SK-N-SH (cell line): ENCODE data around the gene ZC3H4. TPM values are rescaled to one million over a fixed set of nuclear protein-coding genes. Genes with fewer than 3 reads are reported as not detected.
A peak's percentile ranks its signal among the peaks of the same experiment; 100 is the strongest.

Source experiments
- CTCF ChIA-PET: fragments of 300-600, 350-600 bp; formaldehyde crosslinking; extraction: SDS; loops from one replicate; lab custom pipeline; 2021; lab: Yijun Ruan, JAX
- POLR2A ChIA-PET: fragments of 350-600 bp; sonication (Branson Sonifier 250); formaldehyde crosslinking; extraction: SDS; loops from one replicate; lab custom pipeline; 2020; ENCODE audit warnings: antibody characterized with exemption, inconsistent platforms; lab: Yijun Ruan, JAX
- DNase-seq: peaks from one replicate; pipeline ENCODE4 v3.0.0; 2012
- H2AFZ ChIP-seq: fragments of 200-600 bp; sonication (generic); 2 replicates; pipeline ENCODE4 v1.8.1; 2016; ENCODE audit warnings: antibody characterized with exemption, mild to moderate bottlenecking, low read depth
- H3F3A ChIP-seq: fragments of 200-600 bp; sonication (generic); replicated peaks from 2 replicates; pipeline ENCODE3; 2016; ENCODE audit warnings: antibody characterized with exemption, mild to moderate bottlenecking; ENCODE audit not compliant: insufficient read depth
- H3K27ac ChIP-seq, 2 experiments: fragments of 200-500 bp in 1 of 2; fragments of 200-600 bp in 1 of 2; sonication (Bioruptor generic) in 1 of 2; sonication (generic), shearing (Covaris generic) in 1 of 2; 2 replicates each; pipeline versions ENCODE4 v1.5.1 to v1.6.1; 2014 to 2016; ENCODE audit warnings: low read depth in 2 of 2, inconsistent platforms in 1 of 2, low read length in 1 of 2, mild to moderate bottlenecking in 1 of 2, mixed read lengths in 1 of 2
- H3K27me3 ChIP-seq: fragments of 200-600 bp; sonication (generic), shearing (Covaris generic); 2 replicates; pipeline ENCODE4 v1.6.1; 2016; ENCODE audit warnings: mixed run types; ENCODE audit not compliant: insufficient read depth
- H3K36me3 ChIP-seq, 2 experiments: fragments of 200-500 bp in 1 of 2; fragments of 200-600 bp in 1 of 2; sonication (Bioruptor generic) in 1 of 2; sonication (generic) in 1 of 2; replicated peaks in 1 of 2; 2 replicates each; pipeline versions ENCODE3 to v1.5.1; 2014 to 2016; ENCODE audit warnings: low read length in 1 of 2, mild to moderate bottlenecking in 1 of 2; ENCODE audit not compliant: insufficient read depth in 2 of 2, control insufficient read depth in 1 of 2
- H3K4me1 ChIP-seq, 2 experiments: fragments of 200-500 bp in 1 of 2; fragments of 200-600 bp in 1 of 2; sonication (Bioruptor generic) in 1 of 2; sonication (generic), shearing (Covaris generic) in 1 of 2; 2 replicates each; pipeline versions ENCODE4 v1.5.1 to v1.6.1; 2014 to 2016; ENCODE audit warnings: low read depth in 1 of 2, low read length in 1 of 2, mixed run types in 1 of 2; ENCODE audit not compliant: insufficient read depth in 2 of 2, control insufficient read depth in 1 of 2
- H3K4me2 ChIP-seq: fragments of 200-600 bp; sonication (generic), shearing (Covaris generic); 2 replicates; pipeline ENCODE4 v1.6.1; 2017; ENCODE audit warnings: mixed run types
- H3K4me3 ChIP-seq, 2 experiments: fragments of 200-500 bp in 1 of 2; fragments of 200-600 bp in 1 of 2; sonication (Bioruptor generic) in 1 of 2; sonication (generic), shearing (Covaris generic) in 1 of 2; 2 replicates each; pipeline versions ENCODE4 v1.5.1 to v1.8.1; 2014 to 2016; ENCODE audit warnings: low read depth in 2 of 2, inconsistent platforms in 1 of 2, low read length in 1 of 2, mild to moderate bottlenecking in 1 of 2, mixed read lengths in 1 of 2, moderate library complexity in 1 of 2
- H3K79me2 ChIP-seq: fragments of 200-600 bp; sonication (generic); 2 replicates; pipeline ENCODE4 v1.8.1; 2017; ENCODE audit warnings: mild to moderate bottlenecking; ENCODE audit not compliant: insufficient read depth
- H3K9ac ChIP-seq: fragments of 200-600 bp; sonication (generic); 2 replicates; pipeline ENCODE4 v1.6.1; 2017; ENCODE audit warnings: mixed run types
- H3K9me2 ChIP-seq: fragments of 200-600 bp; sonication (generic); 2 replicates; pipeline ENCODE4 v1.6.1; 2017; ENCODE audit warnings: mixed run types
- H3K9me3 ChIP-seq: fragments of 200-600 bp; sonication (generic); 2 replicates; pipeline ENCODE4 v1.6.1; 2017; ENCODE audit warnings: mixed run types, mild to moderate bottlenecking, moderate library complexity
- H4K20me1 ChIP-seq: fragments of 200-600 bp; sonication (generic); 2 replicates; pipeline ENCODE4 v1.6.1; 2017; ENCODE audit warnings: mild to moderate bottlenecking, mixed run types; ENCODE audit not compliant: insufficient read depth
- CHD2 ChIP-seq: fragments of 150-350 bp; IDR thresholded peaks from 2 replicates; pipeline ENCODE4 v1.6.1; 2018; ENCODE audit warnings: low read length; ENCODE audit not compliant: partially characterized antibody
- ELF1 ChIP-seq: IDR thresholded peaks from 2 replicates; pipeline ENCODE4 v1.4.0; 2012
- EP300 ChIP-seq, 2 experiments: IDR thresholded peaks; 2 replicates each; pipeline versions ENCODE4 v1.4.0 to v1.6.1; 2012; ENCODE audit warnings: borderline replicate concordance in 1 of 2, low read depth in 1 of 2, low read length in 1 of 2
- FOXJ3 ChIP-seq: sonication (generic); formaldehyde crosslinking; IDR thresholded peaks from 2 replicates; pipeline ENCODE4 v1.5.1; 2020; ENCODE audit warnings: mild to moderate bottlenecking, missing genetic modification reagents
- FOXM1 ChIP-seq: IDR thresholded peaks from 2 replicates; pipeline ENCODE4 v1.4.0; 2012; ENCODE audit warnings: low read depth, mild to moderate bottlenecking
- JUND ChIP-seq: IDR thresholded peaks from 2 replicates; pipeline ENCODE4 v1.4.0; 2012
- MXI1 ChIP-seq: IDR thresholded peaks from 2 replicates; pipeline ENCODE4 v1.6.1; 2012; ENCODE audit warnings: mild to moderate bottlenecking, low read depth, low read length, improper control_type of control experiment
- NRF1 ChIP-seq: IDR thresholded peaks from 2 replicates; pipeline ENCODE4 v1.6.1; 2012; ENCODE audit warnings: low read depth, mild to moderate bottlenecking, low read length
- RAD21 ChIP-seq: IDR thresholded peaks from 2 replicates; pipeline ENCODE4 v1.6.1; 2012; ENCODE audit warnings: mild to moderate bottlenecking, low read length
- SMC3 ChIP-seq: IDR thresholded peaks from 2 replicates; pipeline ENCODE4 v1.6.1; 2012; ENCODE audit warnings: low read depth, low read length, improper control_type of control experiment
- TCF12 ChIP-seq: IDR thresholded peaks from 2 replicates; pipeline ENCODE4 v1.4.0; 2012
- WGBS: methylation state at CpG from one replicate; pipeline ENCODE4 v1.1.6; 2017; ENCODE audit warnings: low lambda C conversion rate; 5-methylcytosine and 5-hydroxymethylcytosine counted together
- polyA plus RNA-seq, 3 experiments: library from polyadenylated mRNA; depleted of rRNA; stranded (reverse); fragments of >200 nt; gene quantifications; 2 replicates each; pipeline ENCODE4 v1.2.3, GENCODE V29; 2012
- TF ChIP-seq, protein P1 (sequence below): fragments of 150-350 bp; IDR thresholded peaks from 2 replicates; pipeline ENCODE4 v1.6.1; 2016; ENCODE audit warnings: mild to moderate bottlenecking, low read depth, low read length
- TF ChIP-seq, protein P2 (sequence below): IDR thresholded peaks from 2 replicates; pipeline ENCODE4 v1.6.1; 2012; ENCODE audit warnings: mild to moderate bottlenecking, low read depth, low read length, moderate library complexity
- TF ChIP-seq, protein P3 (sequence below): IDR thresholded peaks from 2 replicates; pipeline ENCODE4 v1.4.0; 2012; ENCODE audit warnings: low read depth, borderline replicate concordance
- TF ChIP-seq, protein P4 (sequence below): fragments of 150-350 bp; IDR thresholded peaks from 2 replicates; pipeline ENCODE4 v1.6.1; 2017; ENCODE audit warnings: antibody characterized with exemption, low read length, low read depth, borderline replicate concordance
- TF ChIP-seq, protein P5 (sequence below): IDR thresholded peaks from 2 replicates; pipeline ENCODE4 v1.4.0; 2012; ENCODE audit warnings: low read depth

ZC3H4 gene
- polyA plus RNA-seq, 1 of the 3 experiments (the other 2 are of a cell fraction): 7.6 TPM

DNA sequence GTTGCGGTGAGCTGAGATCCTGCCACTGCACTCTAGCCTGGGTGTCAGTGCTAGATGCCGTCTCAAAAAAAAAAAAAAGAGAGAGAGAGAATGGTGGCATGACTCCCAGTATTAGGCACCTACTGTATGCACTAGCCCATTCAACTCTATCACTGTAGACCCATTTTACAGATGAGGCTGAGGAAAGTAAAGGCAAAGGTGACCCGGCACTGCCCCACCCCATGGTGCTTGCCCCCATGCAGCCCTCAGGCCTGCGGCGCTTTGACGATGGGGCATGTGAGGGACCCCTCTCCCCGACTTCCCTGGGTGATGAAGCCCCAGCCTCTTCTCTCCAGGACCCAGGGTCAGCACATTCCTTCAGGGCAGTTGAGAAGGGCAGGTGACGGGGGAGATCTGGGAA is 86.7 kb downstream of the ZC3H4 start:
- CTCF ChIA-PET: interaction anchor here (1.8 to 10.5 kb wide), 2 partner anchors 7 to 14 kb away, joined by 13 to 98 read pairs; no protein-coding TSS in a partner anchor
- H3K4me1 ChIP-seq: peaks cover 3 to 8% of the 10 kb centered on the region in 2 experiments; a peak in 2 of 4 replicates

DNA sequence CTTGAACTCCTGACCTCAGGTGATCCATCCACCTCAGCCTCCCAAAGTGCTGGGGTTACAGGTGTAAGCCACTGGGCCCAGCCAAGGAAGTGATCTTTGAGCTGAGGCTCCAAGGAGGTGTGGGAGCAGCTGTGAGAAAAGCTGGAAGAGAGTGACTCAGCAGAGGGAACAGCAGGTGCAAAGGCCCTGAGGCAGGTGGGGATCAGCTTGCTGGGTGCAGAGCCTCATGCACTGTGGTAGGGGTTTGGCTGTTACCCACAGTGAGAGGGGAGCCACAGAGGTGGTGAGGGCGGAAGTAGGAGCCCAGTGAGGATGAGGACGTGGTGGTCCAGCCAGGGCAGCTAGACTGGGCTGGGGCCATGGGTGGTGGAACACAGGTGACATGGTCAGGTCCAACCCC is 87.4 kb downstream of the ZC3H4 start:
- Histone ChIP-seq H3K79me2 (no peaks in the 10 kb centered on the region), H3K9me3 (no peaks in the 10 kb centered on the region), H3K4me2 (no peak overlapping the region), H3K36me3 (no peaks in the 10 kb centered on the region), H3F3A (peaks cover 11% of the 10 kb centered on the region), H3K9me2 (no peaks in the 10 kb centered on the region), H3K4me3 (no peak overlapping the region), H2AFZ (no peak overlapping the region), H4K20me1 (peaks cover 5% of the 10 kb centered on the region; the same call in 1 of the 2 replicates), H3K9ac (no peak overlapping the region), H3K27me3 (peaks cover 42% of the 10 kb centered on the region), H3K27ac (no peak overlapping the region), H3K4me1 (peaks cover 3 to 13% of the 10 kb centered on the region in 2 experiments; a peak in 2 of 4 replicates)
- no peak for DNase-seq
- POLR2A ChIA-PET: no interaction called here
- 54% methylated on average over 2 of the region's 2 CpGs for WGBS
- CTCF ChIA-PET: interaction anchor here (1.5 to 10.5 kb wide), 3 partner anchors 8 to 218 kb away, joined by 5 to 98 read pairs (median 13); no protein-coding TSS in a partner anchor
- TF ChIP-seq FOXM1 (no peak), FOXJ3 (no peak), NRF1 (no peak), MXI1 (no peak)
- TF ChIP-seq, protein P1, sequence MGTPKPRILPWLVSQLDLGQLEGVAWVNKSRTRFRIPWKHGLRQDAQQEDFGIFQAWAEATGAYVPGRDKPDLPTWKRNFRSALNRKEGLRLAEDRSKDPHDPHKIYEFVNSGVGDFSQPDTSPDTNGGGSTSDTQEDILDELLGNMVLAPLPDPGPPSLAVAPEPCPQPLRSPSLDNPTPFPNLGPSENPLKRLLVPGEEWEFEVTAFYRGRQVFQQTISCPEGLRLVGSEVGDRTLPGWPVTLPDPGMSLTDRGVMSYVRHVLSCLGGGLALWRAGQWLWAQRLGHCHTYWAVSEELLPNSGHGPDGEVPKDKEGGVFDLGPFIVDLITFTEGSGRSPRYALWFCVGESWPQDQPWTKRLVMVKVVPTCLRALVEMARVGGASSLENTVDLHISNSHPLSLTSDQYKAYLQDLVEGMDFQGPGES: no peak
- TF ChIP-seq, protein P2, sequence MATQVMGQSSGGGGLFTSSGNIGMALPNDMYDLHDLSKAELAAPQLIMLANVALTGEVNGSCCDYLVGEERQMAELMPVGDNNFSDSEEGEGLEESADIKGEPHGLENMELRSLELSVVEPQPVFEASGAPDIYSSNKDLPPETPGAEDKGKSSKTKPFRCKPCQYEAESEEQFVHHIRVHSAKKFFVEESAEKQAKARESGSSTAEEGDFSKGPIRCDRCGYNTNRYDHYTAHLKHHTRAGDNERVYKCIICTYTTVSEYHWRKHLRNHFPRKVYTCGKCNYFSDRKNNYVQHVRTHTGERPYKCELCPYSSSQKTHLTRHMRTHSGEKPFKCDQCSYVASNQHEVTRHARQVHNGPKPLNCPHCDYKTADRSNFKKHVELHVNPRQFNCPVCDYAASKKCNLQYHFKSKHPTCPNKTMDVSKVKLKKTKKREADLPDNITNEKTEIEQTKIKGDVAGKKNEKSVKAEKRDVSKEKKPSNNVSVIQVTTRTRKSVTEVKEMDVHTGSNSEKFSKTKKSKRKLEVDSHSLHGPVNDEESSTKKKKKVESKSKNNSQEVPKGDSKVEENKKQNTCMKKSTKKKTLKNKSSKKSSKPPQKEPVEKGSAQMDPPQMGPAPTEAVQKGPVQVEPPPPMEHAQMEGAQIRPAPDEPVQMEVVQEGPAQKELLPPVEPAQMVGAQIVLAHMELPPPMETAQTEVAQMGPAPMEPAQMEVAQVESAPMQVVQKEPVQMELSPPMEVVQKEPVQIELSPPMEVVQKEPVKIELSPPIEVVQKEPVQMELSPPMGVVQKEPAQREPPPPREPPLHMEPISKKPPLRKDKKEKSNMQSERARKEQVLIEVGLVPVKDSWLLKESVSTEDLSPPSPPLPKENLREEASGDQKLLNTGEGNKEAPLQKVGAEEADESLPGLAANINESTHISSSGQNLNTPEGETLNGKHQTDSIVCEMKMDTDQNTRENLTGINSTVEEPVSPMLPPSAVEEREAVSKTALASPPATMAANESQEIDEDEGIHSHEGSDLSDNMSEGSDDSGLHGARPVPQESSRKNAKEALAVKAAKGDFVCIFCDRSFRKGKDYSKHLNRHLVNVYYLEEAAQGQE: no peak

More for the DNA sequence above, 86.7 kb downstream of the ZC3H4 start:
- TF ChIP-seq, protein P3, sequence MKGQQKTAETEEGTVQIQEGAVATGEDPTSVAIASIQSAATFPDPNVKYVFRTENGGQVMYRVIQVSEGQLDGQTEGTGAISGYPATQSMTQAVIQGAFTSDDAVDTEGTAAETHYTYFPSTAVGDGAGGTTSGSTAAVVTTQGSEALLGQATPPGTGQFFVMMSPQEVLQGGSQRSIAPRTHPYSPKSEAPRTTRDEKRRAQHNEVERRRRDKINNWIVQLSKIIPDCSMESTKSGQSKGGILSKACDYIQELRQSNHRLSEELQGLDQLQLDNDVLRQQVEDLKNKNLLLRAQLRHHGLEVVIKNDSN: no peak
- TF ChIP-seq JUND (no peak), SMC3 (no peak), ELF1 (no peak), TCF12 (no peak), EP300 (IDR thresholded peaks at IDR 0.05; ENCODE audit: borderline replicate concordance in 1 of 2, low read depth in 1 of 2, low read length in 1 of 2) (no peak), RAD21 (no peak), CHD2 (no peak)
- TF ChIP-seq, protein P4, sequence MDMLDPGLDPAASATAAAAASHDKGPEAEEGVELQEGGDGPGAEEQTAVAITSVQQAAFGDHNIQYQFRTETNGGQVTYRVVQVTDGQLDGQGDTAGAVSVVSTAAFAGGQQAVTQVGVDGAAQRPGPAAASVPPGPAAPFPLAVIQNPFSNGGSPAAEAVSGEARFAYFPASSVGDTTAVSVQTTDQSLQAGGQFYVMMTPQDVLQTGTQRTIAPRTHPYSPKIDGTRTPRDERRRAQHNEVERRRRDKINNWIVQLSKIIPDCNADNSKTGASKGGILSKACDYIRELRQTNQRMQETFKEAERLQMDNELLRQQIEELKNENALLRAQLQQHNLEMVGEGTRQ: no peak
- TF ChIP-seq, protein P2: no peak
- TF ChIP-seq, protein P5, sequence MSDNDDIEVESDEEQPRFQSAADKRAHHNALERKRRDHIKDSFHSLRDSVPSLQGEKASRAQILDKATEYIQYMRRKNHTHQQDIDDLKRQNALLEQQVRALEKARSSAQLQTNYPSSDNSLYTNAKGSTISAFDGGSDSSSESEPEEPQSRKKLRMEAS: no peak
- Histone ChIP-seq H3K9ac (no peak overlapping the region), H3K9me2 (no peaks in the 10 kb centered on the region), H3K9me3 (no peaks in the 10 kb centered on the region), H4K20me1 (peaks cover 4% of the 10 kb centered on the region; the same call in 1 of the 2 replicates), H3K79me2 (no peaks in the 10 kb centered on the region), H3K27ac (no peak overlapping the region), H2AFZ (no peak overlapping the region), H3K4me2 (no peak overlapping the region), H3K4me3 (no peak overlapping the region), H3K27me3 (peaks cover 35% of the 10 kb centered on the region), H3F3A (peaks cover 11% of the 10 kb centered on the region), H3K36me3 (no peaks in the 10 kb centered on the region)
- 55% methylated on average over 4 of the region's 8 CpGs for WGBS
- POLR2A ChIA-PET: no interaction called here
- DNase-seq: peak; percentile 19
